Epithelial cell of proximal tubule (primary cell): ENCODE measurements around the gene FDX1. TPM values are rescaled to one million over a fixed set of nuclear protein-coding genes. Genes with fewer than 3 reads are reported as not detected.
A peak's percentile ranks its signal among the peaks of the same experiment; 100 is the strongest.

Experiments used
- DNase-seq: peaks from one replicate; pipeline ENCODE4 v3.0.0-alpha.2; 2011; ENCODE audit warnings: low read depth
- H3K4me3 ChIP-seq: 2 replicates; pipeline ENCODE4 v1.5.1; 2011; ENCODE audit warnings: low read depth, mild to moderate bottlenecking, low read length
- CTCF ChIP-seq: conservative IDR thresholded peaks from 2 replicates; pipeline ENCODE4 v1.5.1; 2012; ENCODE audit warnings: low read depth, mild to moderate bottlenecking, low read length
- total RNA-seq: library from RNA; depleted of rRNA; stranded (reverse); fragments of >200 nt; gene quantifications from 2 replicates; pipeline ENCODE4 v1.2.3, GENCODE V29; 2015

Gene FDX1
- total RNA-seq, 1 donor from 2014 or later = 14.2 TPM

DNA sequence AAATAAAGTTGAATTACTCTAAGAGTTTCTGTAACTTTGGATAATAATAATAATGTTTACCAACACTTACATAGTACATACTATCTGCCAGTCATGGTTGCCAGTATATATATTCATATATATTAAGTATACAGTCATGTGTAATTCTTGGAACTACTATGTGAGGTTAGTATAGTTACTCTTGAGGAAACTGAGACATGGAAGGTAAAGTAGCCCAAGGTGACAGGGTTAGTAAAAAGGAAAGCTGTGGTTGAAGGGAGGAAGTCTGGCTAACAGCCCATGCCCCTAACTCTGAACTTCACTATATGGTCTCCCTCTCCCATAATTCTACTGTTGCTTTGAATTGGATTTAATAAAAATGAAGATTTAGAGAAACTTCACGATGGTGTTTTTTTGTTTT is 24.9 kb downstream of the FDX1 start:
- TF ChIP-seq CTCF = no peak
- no peak for DNase-seq
- no peak overlapping the region for H3K4me3 ChIP-seq

GRCh38 chr11:110455718-110456117 is 26.0 kb downstream of the FDX1 start:
- H3K4me3 ChIP-seq = no peak overlapping the region
- no peak for TF ChIP-seq CTCF
- no peak for DNase-seq

DNA sequence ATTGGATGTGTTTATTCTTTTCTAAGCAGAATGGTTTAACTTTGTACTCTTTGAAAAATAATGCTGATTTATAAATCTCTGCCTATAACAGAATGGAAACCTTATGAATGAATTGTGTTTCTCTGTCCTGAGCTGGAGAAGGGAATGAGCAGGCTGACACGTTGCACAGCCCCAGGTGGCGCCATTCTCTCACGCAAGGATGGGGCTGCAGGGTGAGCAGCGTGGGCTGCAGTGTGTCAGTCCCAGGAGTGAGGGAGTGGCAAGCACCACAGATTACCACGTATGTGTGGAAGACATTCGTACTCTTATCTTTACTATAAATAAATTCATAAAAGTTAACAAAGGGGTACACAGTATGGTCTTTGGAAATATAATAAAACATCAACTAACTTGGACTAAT is 33.4 kb downstream of the FDX1 start:
- DNase-seq = no peak
- TF ChIP-seq CTCF = peak; percentile 62
- H3K4me3 ChIP-seq = no peak overlapping the region

DNA sequence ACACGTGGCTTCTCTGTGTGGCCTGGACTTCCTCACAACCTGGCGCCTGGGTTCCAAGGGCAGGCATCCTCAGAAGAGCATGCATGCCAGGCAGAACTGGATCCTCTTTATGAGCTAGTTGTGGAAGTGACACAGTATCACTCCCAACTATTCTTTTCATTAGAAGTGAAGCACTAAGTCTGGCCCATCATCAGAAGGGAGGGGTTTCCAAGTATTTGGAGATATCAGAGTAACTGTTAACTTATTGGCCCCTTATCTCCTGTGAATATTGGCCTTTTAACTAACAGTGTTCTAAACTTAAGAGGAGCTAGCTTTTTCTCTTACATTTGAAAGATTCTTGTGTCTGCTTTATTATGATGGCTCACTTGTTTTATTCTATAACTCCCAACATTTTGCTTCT is 35.5 kb downstream of the FDX1 start:
- no peak for DNase-seq
- TF ChIP-seq CTCF = no peak
- no peak overlapping the region for H3K4me3 ChIP-seq

DNA sequence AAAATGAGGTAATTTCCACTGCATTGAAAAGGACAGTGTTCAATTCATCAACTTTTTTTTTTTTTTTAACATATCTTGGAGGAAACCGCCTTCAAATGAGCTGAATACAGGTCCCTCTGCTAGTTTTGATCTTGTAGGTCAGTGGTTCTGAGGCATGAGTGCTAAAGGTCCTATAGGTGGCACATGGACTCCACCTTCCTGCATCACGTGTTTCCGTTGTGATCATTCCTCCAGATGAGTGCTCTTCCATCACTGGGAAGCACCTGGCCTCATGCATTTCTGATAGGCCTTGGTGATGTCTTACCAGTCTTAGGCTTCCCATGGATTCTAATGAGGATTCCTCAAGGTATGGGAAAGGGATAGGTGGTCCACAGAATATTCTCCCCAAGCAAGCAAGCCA is 37.8 kb downstream of the FDX1 start:
- no peak for TF ChIP-seq CTCF
- no peak overlapping the region for H3K4me3 ChIP-seq
- no peak for DNase-seq

GRCh38 chr11:110468121-110468520 is 38.4 kb downstream of the FDX1 start:
- no peak for TF ChIP-seq CTCF
- no peak overlapping the region for H3K4me3 ChIP-seq
- DNase-seq = no peak

DNA sequence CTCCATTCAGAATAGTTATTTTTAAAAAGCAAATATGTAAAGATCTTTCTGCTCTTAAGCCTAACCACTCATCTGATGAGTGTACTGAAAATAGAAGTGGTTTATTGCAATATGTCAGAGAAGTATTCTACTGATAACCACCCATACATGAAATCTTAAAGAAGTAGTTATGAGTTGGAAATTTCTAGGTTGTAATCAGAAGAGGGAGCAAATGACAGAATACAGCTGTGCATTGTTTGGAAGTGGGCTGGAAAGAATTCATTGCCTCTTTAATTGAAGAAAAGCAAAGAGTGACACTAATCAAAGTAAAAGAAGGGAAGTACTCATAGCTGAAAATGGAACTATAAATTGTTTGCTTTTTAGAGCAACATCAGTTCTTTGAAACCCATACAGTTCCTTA is 39.4 kb downstream of the FDX1 start:
- DNase-seq = no peak
- H3K4me3 ChIP-seq = no peak overlapping the region

More for the DNA sequence above, 39.4 kb downstream of the FDX1 start:
- no peak for TF ChIP-seq CTCF
